GM12873 (cell line): ENCODE results near the gene SCGB1A1.

Experiments used
- CTCF ChIP-seq: IDR thresholded peaks from 2 replicates; pipeline ENCODE4 v1.5.1; 2012; ENCODE audit warnings: low read depth, mild to moderate bottlenecking, moderate library complexity, low read length, control low read depth; ENCODE audit not compliant: insufficient read depth; ENCODE audit errors: missing control alignments

The SCGB1A1 gene

GRCh38 chr11:62463121-62463542 is 44.3 kb downstream of the SCGB1A1 start:
- no peak for TF ChIP-seq CTCF

DNA sequence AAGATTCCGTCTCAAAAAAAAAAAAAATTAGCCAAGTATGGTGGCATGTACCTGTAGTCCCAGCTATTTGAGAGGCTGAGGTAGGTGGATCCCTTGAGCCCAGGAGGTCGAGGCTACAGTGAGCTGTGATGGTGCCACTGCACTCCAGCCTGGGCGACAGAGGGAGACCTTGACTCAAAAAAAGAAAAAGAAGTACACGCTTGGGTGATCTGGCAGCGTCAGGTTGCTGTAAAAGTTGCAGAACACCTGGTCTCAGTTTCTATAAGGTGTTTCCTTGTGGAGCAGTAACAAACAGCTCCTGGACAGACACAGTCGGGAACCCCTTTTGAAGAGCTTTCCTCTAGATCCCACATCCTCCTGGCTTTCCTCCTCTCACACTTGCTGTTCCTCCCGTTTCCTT is 45.8 kb downstream of the SCGB1A1 start:
- peak; percentile 42 for TF ChIP-seq CTCF

GRCh38 chr11:62466444-62466843 is 47.6 kb downstream of the SCGB1A1 start:
- TF ChIP-seq CTCF = no peak

DNA sequence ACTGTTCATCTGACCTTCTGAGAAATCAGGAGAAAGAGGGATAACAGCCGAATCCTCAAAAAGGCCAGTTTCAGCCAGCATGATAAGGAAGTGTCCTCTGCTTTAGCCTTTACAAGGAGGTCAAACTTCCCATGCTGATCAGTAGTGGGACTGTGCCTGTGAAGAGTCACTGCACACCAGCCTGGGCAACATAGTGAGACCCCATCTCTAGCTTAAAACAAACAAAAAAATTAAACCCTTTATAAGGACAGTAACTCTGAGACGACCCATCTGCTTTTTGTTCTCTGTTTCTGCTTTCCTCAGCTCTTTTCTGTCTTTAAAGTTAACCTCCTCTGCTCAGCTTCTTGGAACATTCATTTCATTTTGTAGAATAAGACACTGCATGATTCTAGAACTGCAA is 49.7 kb downstream of the SCGB1A1 start:
- TF ChIP-seq CTCF = no peak

DNA sequence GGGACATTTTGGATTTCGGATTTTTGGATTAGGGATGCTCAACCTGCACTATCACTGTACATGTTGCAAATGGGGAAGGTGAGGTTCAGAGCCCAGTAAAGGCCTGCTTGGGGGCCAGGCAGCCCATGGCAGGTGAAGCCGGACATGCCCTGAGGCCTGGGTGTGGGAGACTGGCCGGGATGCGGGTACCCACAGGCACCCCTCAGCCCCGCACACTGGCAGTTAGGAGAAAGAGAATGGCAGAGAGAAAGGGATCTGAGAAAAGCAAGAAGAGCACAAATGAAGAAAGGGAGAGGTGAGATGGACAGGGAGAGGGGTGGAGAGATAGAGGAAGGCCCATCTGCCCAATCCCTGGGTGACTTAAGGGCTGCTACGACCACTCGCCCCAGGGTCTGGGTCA is 52.8 kb downstream of the SCGB1A1 start:
- no peak for TF ChIP-seq CTCF

DNA sequence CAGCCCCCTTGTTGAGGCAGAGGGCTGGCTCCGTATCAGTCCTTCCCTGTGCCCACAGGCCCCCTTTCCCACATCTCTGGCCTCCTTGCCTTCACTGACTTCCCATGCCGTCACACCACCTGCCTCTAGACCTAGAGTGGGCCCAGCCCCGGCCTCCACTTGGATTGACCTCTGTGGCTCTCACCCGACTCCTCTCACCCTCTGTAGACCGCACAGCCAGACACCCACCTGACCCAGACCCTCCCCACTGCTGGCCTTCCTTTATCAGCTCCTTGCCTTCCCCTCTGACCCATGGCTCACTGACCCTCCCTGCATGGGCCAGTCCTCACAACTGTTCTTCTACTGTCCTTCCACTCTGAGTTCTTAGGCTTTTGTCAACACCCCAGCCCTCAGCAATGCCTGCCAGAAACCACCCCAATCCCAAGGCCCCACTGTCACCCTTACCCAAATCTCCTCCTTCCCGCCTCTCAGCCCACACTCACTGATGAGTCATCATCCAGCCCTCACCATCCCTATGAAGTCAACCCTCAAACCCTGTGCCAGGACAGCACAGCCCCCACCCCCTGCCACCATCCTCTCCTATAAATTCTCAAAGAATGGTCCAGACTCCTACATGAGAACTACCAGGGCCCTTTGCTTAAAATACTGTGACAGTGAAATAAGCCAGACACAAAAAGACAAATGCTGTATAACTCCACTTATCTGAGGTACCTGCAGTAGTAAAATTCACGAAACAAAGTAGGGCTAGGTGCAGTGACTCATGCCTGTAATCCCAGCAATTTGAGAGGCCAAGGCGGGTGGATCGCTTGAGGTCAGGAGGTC is 53.4 kb downstream of the SCGB1A1 start:
- no peak for TF ChIP-seq CTCF
